ENCODE results near the gene SPEM1.

DNA sequence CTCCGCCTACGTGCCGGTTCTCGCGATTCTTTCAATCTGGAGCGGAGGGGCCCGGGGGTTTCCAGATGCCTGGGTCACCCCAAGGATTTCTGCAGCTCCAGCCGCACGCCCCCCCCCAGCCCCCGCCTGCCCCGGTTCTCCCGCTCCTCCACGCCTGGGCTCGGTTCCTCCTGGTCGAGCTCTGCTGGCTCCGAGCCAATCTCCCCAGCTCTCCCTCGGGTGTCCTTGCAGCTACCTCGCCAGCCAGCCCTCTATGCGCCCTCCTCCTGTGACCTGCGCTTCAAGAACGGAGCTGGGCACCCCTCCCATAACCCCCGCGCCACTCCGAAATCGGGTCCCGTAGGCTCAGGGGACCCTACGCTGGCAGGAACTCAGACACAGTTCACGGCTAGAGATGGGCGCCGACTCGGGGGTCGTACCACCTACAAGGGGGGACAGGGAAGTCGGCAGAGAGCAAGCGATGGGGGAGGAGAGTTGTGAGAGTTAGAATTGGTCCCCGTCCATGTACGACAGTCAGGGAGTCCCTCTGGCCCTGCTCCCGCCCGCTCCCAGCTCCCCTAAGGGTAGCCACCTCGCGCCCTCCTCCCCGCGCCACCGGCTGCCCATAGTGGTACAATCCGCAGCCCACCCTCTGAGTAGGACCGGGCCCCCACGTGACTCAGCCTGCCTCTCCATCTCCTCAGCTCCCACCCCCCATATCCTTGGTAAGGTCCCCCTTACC lies 20.1 kb downstream of the SPEM1 start:
- no peak for TF ChIP-seq POLR2A (IDR thresholded peaks at IDR 0.05)
- TF ChIP-seq, protein P1, sequence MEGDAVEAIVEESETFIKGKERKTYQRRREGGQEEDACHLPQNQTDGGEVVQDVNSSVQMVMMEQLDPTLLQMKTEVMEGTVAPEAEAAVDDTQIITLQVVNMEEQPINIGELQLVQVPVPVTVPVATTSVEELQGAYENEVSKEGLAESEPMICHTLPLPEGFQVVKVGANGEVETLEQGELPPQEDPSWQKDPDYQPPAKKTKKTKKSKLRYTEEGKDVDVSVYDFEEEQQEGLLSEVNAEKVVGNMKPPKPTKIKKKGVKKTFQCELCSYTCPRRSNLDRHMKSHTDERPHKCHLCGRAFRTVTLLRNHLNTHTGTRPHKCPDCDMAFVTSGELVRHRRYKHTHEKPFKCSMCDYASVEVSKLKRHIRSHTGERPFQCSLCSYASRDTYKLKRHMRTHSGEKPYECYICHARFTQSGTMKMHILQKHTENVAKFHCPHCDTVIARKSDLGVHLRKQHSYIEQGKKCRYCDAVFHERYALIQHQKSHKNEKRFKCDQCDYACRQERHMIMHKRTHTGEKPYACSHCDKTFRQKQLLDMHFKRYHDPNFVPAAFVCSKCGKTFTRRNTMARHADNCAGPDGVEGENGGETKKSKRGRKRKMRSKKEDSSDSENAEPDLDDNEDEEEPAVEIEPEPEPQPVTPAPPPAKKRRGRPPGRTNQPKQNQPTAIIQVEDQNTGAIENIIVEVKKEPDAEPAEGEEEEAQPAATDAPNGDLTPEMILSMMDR (IDR thresholded peaks at IDR 0.05) = no peak

All from esophagus squamous epithelium (tissue), 4 donors.